H1 (cell line): ENCODE data around the gene ACSL3. TPM values are rescaled to one million over a fixed set of nuclear protein-coding genes. Genes with fewer than 3 reads are reported as not detected.

ENCODE experiments used
- CHD7 ChIP-seq: fragments of 300-600 bp; sonication (generic); IDR thresholded peaks from 2 replicates; pipeline ENCODE4 v1.7.1; 2012; ENCODE audit warnings: low read length, moderate library complexity, mild to moderate bottlenecking, inconsistent platforms; ENCODE audit not compliant: insufficient replicate concordance
- EZH2 ChIP-seq: fragments of 200-600 bp; sonication (generic); IDR thresholded peaks from 2 replicates; pipeline ENCODE4 v1.7.1; 2012; ENCODE audit warnings: low read depth, mild to moderate bottlenecking, moderate library complexity, low read length, inconsistent platforms; ENCODE audit not compliant: severe bottlenecking
- NANOG ChIP-seq: IDR thresholded peaks from 2 replicates; pipeline ENCODE4 v1.6.1; 2011; ENCODE audit warnings: low read length, low read depth, mild to moderate bottlenecking, inconsistent platforms; ENCODE audit not compliant: insufficient read depth, poor library complexity, severe bottlenecking
- POLR2AphosphoS5 ChIP-seq: IDR thresholded peaks from 2 replicates; pipeline ENCODE4 v1.6.1; 2011; ENCODE audit warnings: low read depth, low read length
- RNF2 ChIP-seq: fragments of 200-900, 300-1000 bp; sonication (generic); IDR thresholded peaks from 2 replicates; pipeline ENCODE4 v1.7.1; 2016; ENCODE audit warnings: borderline replicate concordance, low read depth, mild to moderate bottlenecking, antibody characterized with exemption, low read length; ENCODE audit not compliant: poor library complexity, severe bottlenecking; ENCODE audit errors: missing control alignments
- SAP30 ChIP-seq: fragments of 300-600 bp; sonication (generic); IDR thresholded peaks from 2 replicates; pipeline ENCODE4 v1.7.1; 2012; ENCODE audit warnings: low read length, moderate library complexity, mild to moderate bottlenecking, inconsistent platforms; ENCODE audit not compliant: insufficient read depth, insufficient replicate concordance
- SRF ChIP-seq: IDR thresholded peaks from 2 replicates; pipeline ENCODE4 v1.6.1; 2011; ENCODE audit warnings: mild to moderate bottlenecking, low read depth, low read length, moderate library complexity
- TAF1 ChIP-seq: IDR thresholded peaks from 2 replicates; pipeline ENCODE4 v1.6.1; 2011; ENCODE audit warnings: mild to moderate bottlenecking, low read depth, low read length
- TAF7 ChIP-seq: optimal IDR thresholded peaks from 2 replicates; pipeline ENCODE3; 2011; ENCODE audit warnings: low read depth, mild to moderate bottlenecking, inconsistent platforms, low read length, moderate library complexity, borderline replicate concordance
- polyA plus RNA-seq, 7 experiments: library from polyadenylated mRNA; depleted of rRNA in 3 of 7; stranded (reverse) in 5 of 7; unstranded in 2 of 7; fragments of >200 nt in 5 of 7; fragments of 200-250 nt in 2 of 7; gene quantifications; 1 replicate in 5 of 7; 2 replicates in 1 of 7; 4 replicates in 1 of 7; pipeline versions ENCODE4 v1.2.1 to v1.2.3, GENCODE V29; 2011 to 2013; ENCODE audit warnings: missing spikeins in 2 of 7, mixed read lengths in 2 of 7
- total RNA-seq: library from RNA; stranded (reverse); fragmentation: NEBNext Ultra II Directional; extraction: Animal tissue kit (Norgen Biotek cat#: 25700); gene quantifications from 2 replicates; pipeline ENCODE4 v1.2.1, GENCODE V29; 2021

Gene ACSL3
- total and polyA plus RNA-seq, 2 of the 8 experiments (the other 6 are each of a cell fraction or from before 2014, with no cell fraction given): 37.5 to 98.1 TPM

GRCh38 chr2:222869252-222869560 lies 8.4 kb downstream of the ACSL3 start (continued):
- no peak for TF ChIP-seq CHD7
- TF ChIP-seq TAF7: no peak
- TF ChIP-seq POLR2AphosphoS5: no peak
- no peak for TF ChIP-seq TAF1
- no peak for TF ChIP-seq SRF
- no peak for TF ChIP-seq RNF2
- TF ChIP-seq SAP30: no peak
- TF ChIP-seq NANOG: no peak
- no peak for TF ChIP-seq EZH2
